Neuronal stem cell (in vitro differentiated cells): ENCODE results near the gene SNX3.
A peak's percentile ranks its signal among the peaks of the same experiment; 100 is the strongest.

Experiments
- DNase-seq: peaks from one replicate; pipeline ENCODE4 v3.0.0-alpha.2; 2013; ENCODE audit warnings: low spot score
- H2AFZ ChIP-seq: one replicate; pipeline ENCODE4 v1.6.1; 2013; ENCODE audit warnings: mild to moderate bottlenecking, low read length, inconsistent platforms
- H2AK5ac ChIP-seq: 2 replicates; pipeline ENCODE4 v1.6.1; 2013; ENCODE audit warnings: low read depth, mild to moderate bottlenecking, inconsistent platforms, low read length, moderate library complexity, mixed read lengths
- H2BK120ac ChIP-seq: 2 replicates; pipeline ENCODE4 v1.6.1; 2013; ENCODE audit warnings: low read depth, mild to moderate bottlenecking, inconsistent platforms, low read length, moderate library complexity, mixed read lengths
- H2BK12ac ChIP-seq: one replicate; pipeline ENCODE4 v1.6.1; 2013; ENCODE audit warnings: low read length, inconsistent platforms
- H2BK15ac ChIP-seq: 2 replicates; pipeline ENCODE4 v1.6.1; 2013; ENCODE audit warnings: mild to moderate bottlenecking, low read length, inconsistent platforms, mixed read lengths
- H2BK5ac ChIP-seq: one replicate; pipeline ENCODE4 v1.6.1; 2013; ENCODE audit warnings: inconsistent platforms, mild to moderate bottlenecking, low read length, moderate library complexity
- H3K14ac ChIP-seq: one replicate; pipeline ENCODE4 v1.6.1; 2013; ENCODE audit warnings: low read length, inconsistent platforms
- H3K18ac ChIP-seq: 2 replicates; pipeline ENCODE4 v1.6.1; 2013; ENCODE audit warnings: low read length, inconsistent platforms
- H3K23ac ChIP-seq: 2 replicates; pipeline ENCODE4 v1.6.1; 2013; ENCODE audit warnings: low read depth, mild to moderate bottlenecking, mixed read lengths, low read length, inconsistent platforms; ENCODE audit not compliant: poor library complexity
- H3K27ac ChIP-seq: replicated peaks from 3 replicates; pipeline ENCODE4 v1.5.1; 2013; ENCODE audit warnings: low read length, inconsistent platforms
- H3K27me3 ChIP-seq, 3 experiments: 2 replicates each; pipeline ENCODE4 v1.6.1; 2013; ENCODE audit warnings: low read length in 3 of 3, mild to moderate bottlenecking in 2 of 3, inconsistent platforms in 1 of 3, low read depth in 1 of 3, mixed read lengths in 1 of 3, moderate library complexity in 1 of 3; ENCODE audit not compliant: control insufficient read depth in 3 of 3, insufficient read depth in 3 of 3
- H3K36me3 ChIP-seq, 2 donors: replicated peaks in 1 of 2; 2 replicates each; pipeline ENCODE4 v1.6.1; 2013; ENCODE audit warnings: low read length in 2 of 2; ENCODE audit not compliant: control insufficient read depth in 2 of 2, insufficient read depth in 2 of 2
- H3K4ac ChIP-seq: 2 replicates; pipeline ENCODE4 v1.6.1; 2013; ENCODE audit warnings: inconsistent platforms, mild to moderate bottlenecking, low read length, moderate library complexity
- H3K4me1 ChIP-seq, 2 donors: 1 replicate in 1 of 2; 2 replicates in 1 of 2; pipeline ENCODE4 v1.6.1; 2013; ENCODE audit warnings: low read length in 2 of 2, low read depth in 1 of 2; ENCODE audit not compliant: control insufficient read depth in 2 of 2, insufficient read depth in 1 of 2
- H3K4me2 ChIP-seq: one replicate; pipeline ENCODE4 v1.6.1; 2013; ENCODE audit warnings: mild to moderate bottlenecking, low read length, inconsistent platforms; ENCODE audit not compliant: insufficient read depth, poor library complexity, severe bottlenecking
- H3K4me3 ChIP-seq, 2 donors: 2 replicates each; pipeline ENCODE4 v1.5.1; 2013; ENCODE audit warnings: low read length in 2 of 2, mild to moderate bottlenecking in 2 of 2, inconsistent platforms in 1 of 2, moderate library complexity in 1 of 2
- H3K79me1 ChIP-seq: one replicate; pipeline ENCODE4 v1.6.1; 2013; ENCODE audit warnings: low read depth, mild to moderate bottlenecking, inconsistent platforms, low read length, moderate library complexity
- H3K9ac ChIP-seq: one replicate; pipeline ENCODE4 v1.6.1; 2013; ENCODE audit warnings: mild to moderate bottlenecking, low read depth, low read length, inconsistent platforms; ENCODE audit not compliant: poor library complexity
- H3K9me3 ChIP-seq, 2 donors: replicated peaks in 1 of 2; 2 replicates each; pipeline versions ENCODE3 to v1.6.1; 2013; ENCODE audit warnings: low read length in 2 of 2, mild to moderate bottlenecking in 2 of 2, inconsistent platforms in 1 of 2, low read depth in 1 of 2, mixed read lengths in 1 of 2, moderate library complexity in 1 of 2; ENCODE audit not compliant: control insufficient read depth in 2 of 2, insufficient read depth in 1 of 2
- H4K8ac ChIP-seq: one replicate; pipeline ENCODE4 v1.6.1; 2013; ENCODE audit warnings: low read depth, mild to moderate bottlenecking, inconsistent platforms, low read length, moderate library complexity
- H4K91ac ChIP-seq: one replicate; pipeline ENCODE4 v1.6.1; 2013; ENCODE audit warnings: low read length, low read depth, mild to moderate bottlenecking, inconsistent platforms; ENCODE audit not compliant: poor library complexity
- WGBS, 2 donors: extraction: QIAGEN DNeasy Blood & Tissue Kit; methylation state at CpG; one replicate each; pipeline ENCODE4 v1.1.7; 2013; ENCODE audit warnings: missing lambda C conversion rate in 2 of 2, mixed read lengths in 1 of 2; ENCODE audit not compliant: insufficient read length in 2 of 2, insufficient replicate concordance in 1 of 2; ENCODE audit errors: extremely low coverage in 2 of 2; 5-methylcytosine and 5-hydroxymethylcytosine counted together

The SNX3 gene

GRCh38 chr6:108165714-108166663 is 94.9 kb downstream of the SNX3 start, which contains the start of gene NR2E1:
Gene NR2E1 (plus strand): TSS chr6:108166022. CDS start chr6:108166766, 744 bp downstream.
- peak within 1 kb of the TSS; percentile 92 for H3K18ac ChIP-seq
- WGBS, 2 donors, result no CpG with 5 or more reads among the region's 54 CpGs
- peak within 1 kb of the TSS; percentile 87 for H2BK15ac ChIP-seq
- H4K91ac ChIP-seq, result no peak within 1 kb of the TSS
- no peak within 1 kb of the TSS for H2BK120ac ChIP-seq
- peaks cover 34 to 48% of the 10 kb centered on the region in 2 donors for H3K4me1 ChIP-seq
- H3K79me1 ChIP-seq, result no peaks in the 10 kb centered on the region
- peak within 1 kb of the TSS; percentile 40 for H2AK5ac ChIP-seq
- H3K14ac ChIP-seq, result peak within 1 kb of the TSS; percentile 21
- no peak within 1 kb of the TSS for H3K4ac ChIP-seq
- peak within 1 kb of the TSS; percentile 37 to 69 for H3K4me3 ChIP-seq
- peaks cover 60 to 100% (median 99%) of the 10 kb centered on the region in 3 experiments for H3K27me3 ChIP-seq
- H3K27ac ChIP-seq, result no peak within 1 kb of the TSS
- H2BK12ac ChIP-seq, result peak within 1 kb of the TSS; percentile 52
- no peak for DNase-seq
- H4K8ac ChIP-seq, result no peak within 1 kb of the TSS
- peak within 1 kb of the TSS; percentile 75 for H3K9ac ChIP-seq
- peak within 1 kb of the TSS; percentile 87 for H2AFZ ChIP-seq
- peak within 1 kb of the TSS; percentile 86 for H3K23ac ChIP-seq
- H3K9me3 ChIP-seq, result no peaks in the 10 kb centered on the region
- H3K4me2 ChIP-seq, result peak within 1 kb of the TSS; percentile 55
- H3K36me3 ChIP-seq, result no peaks in the 10 kb centered on the region
- H2BK5ac ChIP-seq, result peak within 1 kb of the TSS; percentile 20

- Histone ChIP-seq H2BK120ac (no peak overlapping the region), H3K14ac (no peak overlapping the region), H2BK5ac (no peak overlapping the region), H3K79me1 (no peaks in the 10 kb centered on the region), H3K18ac (peak overlapping the region; percentile 89), H3K4me2 (peak overlapping the region; percentile 55), H3K9me3 (no peaks in the 10 kb centered on the region), H3K23ac (peak overlapping the region; percentile 86), H3K36me3 (no peaks in the 10 kb centered on the region), H2BK12ac (no peak overlapping the region), H4K8ac (no peak overlapping the region), H4K91ac (no peak overlapping the region), H3K4me1 (peaks cover 34 to 48% of the 10 kb centered on the region in 2 donors), H3K4me3 (peak overlapping the region in 1 of 2 donors; percentile 69), H3K27me3 (peaks cover 56 to 100% (median 90%) of the 10 kb centered on the region in 3 experiments), H3K9ac (no peak overlapping the region), H2BK15ac (peak overlapping the region; percentile 50), H3K4ac (no peak overlapping the region), H2AFZ (peak overlapping the region; percentile 87), H3K27ac (no peak overlapping the region), H2AK5ac (peak overlapping the region; percentile 40)
- peak; percentile 49 for DNase-seq
- WGBS, 2 donors, result no CpG with 5 or more reads among the region's 69 CpGs
These were observed 95.8 kb downstream of the SNX3 start for GRCh38 chr6:108164815-108165706.

DNA sequence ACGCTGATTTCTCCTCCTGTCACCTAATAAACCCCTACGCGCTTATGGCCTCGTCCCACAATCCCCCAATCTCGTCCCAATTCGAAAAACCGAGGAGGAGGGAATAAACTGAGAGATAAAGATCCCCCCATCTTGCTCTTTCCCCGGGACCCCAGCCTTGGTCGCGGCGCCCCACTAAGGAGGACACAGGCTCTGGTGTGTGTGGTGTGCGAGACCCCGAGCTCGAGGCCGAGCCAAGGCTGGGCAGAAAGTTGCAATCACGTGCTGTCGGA is 96.4 kb downstream of the SNX3 start:
- peak overlapping the region; percentile 89 for H3K18ac ChIP-seq
- H2BK5ac ChIP-seq, result peak overlapping the region; percentile 27
- no peak overlapping the region for H4K8ac ChIP-seq
- no peak overlapping the region for H2BK12ac ChIP-seq
- H3K36me3 ChIP-seq, result no peaks in the 10 kb centered on the region
- no peaks in the 10 kb centered on the region for H3K9me3 ChIP-seq
- H2BK120ac ChIP-seq, result no peak overlapping the region
- no peak for DNase-seq
- peaks cover 34 to 47% of the 10 kb centered on the region in 2 donors for H3K4me1 ChIP-seq
- H3K79me1 ChIP-seq, result no peaks in the 10 kb centered on the region
- peak overlapping the region; percentile 87 for H2AFZ ChIP-seq
- H3K27ac ChIP-seq, result no peak overlapping the region
- no peak overlapping the region for H3K4ac ChIP-seq
- peaks cover 55 to 100% (median 87%) of the 10 kb centered on the region in 3 experiments for H3K27me3 ChIP-seq
- peak overlapping the region; percentile 83 for H2AK5ac ChIP-seq
- H2BK15ac ChIP-seq, result peak overlapping the region; percentile 50
- WGBS, 2 donors, result no CpG with 5 or more reads among the region's 17 CpGs
- H4K91ac ChIP-seq, result no peak overlapping the region
- peak overlapping the region; percentile 86 for H3K23ac ChIP-seq
- no peak overlapping the region for H3K9ac ChIP-seq
- H3K4me2 ChIP-seq, result peak overlapping the region; percentile 55
- H3K14ac ChIP-seq, result no peak overlapping the region
- peak overlapping the region in 1 of 2 donors; percentile 69 for H3K4me3 ChIP-seq
